HFFc6 (cell line): ENCODE results near the gene BRINP3. TPM values are rescaled to one million over a fixed set of nuclear protein-coding genes. Genes with fewer than 3 reads are reported as not detected.

Experiments used
- DNase-seq: peaks from one replicate; pipeline ENCODE4 v3.0.0-alpha.2; 2018
- H3K27ac Mint-ChIP-seq: 2 replicates; pipeline ENCODE4 v1.8.0; 2020; ENCODE audit warnings: mild to moderate bottlenecking, mixed read lengths
- H3K27me3 Mint-ChIP-seq: 2 replicates; pipeline ENCODE4 v1.8.0; 2021; ENCODE audit warnings: mild to moderate bottlenecking, moderate library complexity, mixed read lengths; ENCODE audit not compliant: insufficient read depth
- H3K36me3 Mint-ChIP-seq: 2 replicates; pipeline ENCODE4 v1.8.0; 2021; ENCODE audit warnings: low read depth, mixed read lengths
- H3K4me1 Mint-ChIP-seq: 2 replicates; pipeline ENCODE4 v1.8.0; 2020; ENCODE audit warnings: low read depth, mixed read lengths
- H3K4me3 Mint-ChIP-seq: 2 replicates; pipeline ENCODE4 v1.8.0; 2020; ENCODE audit warnings: mild to moderate bottlenecking, moderate library complexity, mixed read lengths
- H3K9me3 Mint-ChIP-seq: 2 replicates; pipeline ENCODE4 v1.8.0; 2020; ENCODE audit warnings: mild to moderate bottlenecking, mixed read lengths
- total RNA-seq, 6 experiments: library from RNA; stranded (reverse); fragmentation: NEBNext Ultra II Directional; extraction: Animal tissue kit (Norgen Biotek cat#: 25700); gene quantifications; 2 replicates in 1 of 6; 3 replicates in 5 of 6; pipeline ENCODE4 v1.2.3, GENCODE V29; 2021
- TF ChIP-seq, protein P1 (sequence below): fragments of 200-600 bp; sonication (generic); IDR thresholded peaks from 2 replicates; pipeline ENCODE4 v1.5.0; 2021; ENCODE audit warnings: antibody characterized with exemption, mild to moderate bottlenecking

BRINP3 gene
- total RNA-seq, 6 experiments from 2014 or later = not detected

DNA sequence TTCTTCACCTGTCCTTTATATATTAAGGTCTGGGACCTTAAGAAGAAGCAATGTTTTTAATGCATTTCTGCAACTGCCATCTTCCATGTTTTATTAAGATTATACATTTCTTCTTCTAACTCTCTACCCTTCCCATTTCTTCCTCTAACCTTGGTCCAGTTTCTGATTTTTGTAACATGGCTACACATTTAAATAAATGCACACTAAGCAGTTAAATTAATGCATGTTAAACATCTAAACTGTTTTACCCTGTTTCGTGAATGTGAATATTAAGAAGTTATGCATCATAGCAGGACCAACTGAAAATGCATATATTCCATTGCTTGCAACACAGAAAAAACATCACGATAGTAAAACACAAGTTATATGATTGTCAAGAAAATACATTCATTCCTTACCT, 3.7 kb downstream of the BRINP3 start:
- Mint-ChIP-seq H3K4me3 (no peak overlapping the region), H3K4me1 (no peaks in the 10 kb centered on the region; the same call in 1 of the 2 replicates), H3K36me3 (no peaks in the 10 kb centered on the region), H3K27me3 (peaks cover 8% of the 10 kb centered on the region), H3K27ac (no peak overlapping the region), H3K9me3 (peaks cover 3% of the 10 kb centered on the region; the same call in 1 of the 2 replicates)
- DNase-seq = no peak
- TF ChIP-seq, protein P1, sequence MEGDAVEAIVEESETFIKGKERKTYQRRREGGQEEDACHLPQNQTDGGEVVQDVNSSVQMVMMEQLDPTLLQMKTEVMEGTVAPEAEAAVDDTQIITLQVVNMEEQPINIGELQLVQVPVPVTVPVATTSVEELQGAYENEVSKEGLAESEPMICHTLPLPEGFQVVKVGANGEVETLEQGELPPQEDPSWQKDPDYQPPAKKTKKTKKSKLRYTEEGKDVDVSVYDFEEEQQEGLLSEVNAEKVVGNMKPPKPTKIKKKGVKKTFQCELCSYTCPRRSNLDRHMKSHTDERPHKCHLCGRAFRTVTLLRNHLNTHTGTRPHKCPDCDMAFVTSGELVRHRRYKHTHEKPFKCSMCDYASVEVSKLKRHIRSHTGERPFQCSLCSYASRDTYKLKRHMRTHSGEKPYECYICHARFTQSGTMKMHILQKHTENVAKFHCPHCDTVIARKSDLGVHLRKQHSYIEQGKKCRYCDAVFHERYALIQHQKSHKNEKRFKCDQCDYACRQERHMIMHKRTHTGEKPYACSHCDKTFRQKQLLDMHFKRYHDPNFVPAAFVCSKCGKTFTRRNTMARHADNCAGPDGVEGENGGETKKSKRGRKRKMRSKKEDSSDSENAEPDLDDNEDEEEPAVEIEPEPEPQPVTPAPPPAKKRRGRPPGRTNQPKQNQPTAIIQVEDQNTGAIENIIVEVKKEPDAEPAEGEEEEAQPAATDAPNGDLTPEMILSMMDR = no peak

DNA sequence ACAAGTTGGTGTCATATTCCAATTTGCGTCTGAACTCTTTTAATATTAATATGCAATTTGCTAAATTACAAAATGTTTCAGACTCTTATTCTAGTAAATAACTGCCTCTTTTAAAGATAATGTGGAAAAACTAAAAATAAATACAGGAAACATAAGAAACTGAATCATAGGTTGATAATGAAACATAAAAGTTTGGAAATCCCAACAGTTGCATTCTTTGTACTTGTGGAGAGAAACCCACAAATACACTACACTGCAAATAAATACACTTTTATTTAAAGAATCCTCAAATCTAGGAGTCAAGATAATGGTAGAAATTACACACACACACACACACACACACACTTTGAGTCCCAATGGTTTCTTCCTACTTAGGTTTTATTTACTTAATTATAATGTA, 5.2 kb downstream of the BRINP3 start:
- no peak overlapping the region for H3K4me3 Mint-ChIP-seq
- H3K27ac Mint-ChIP-seq = no peak overlapping the region
- H3K36me3 Mint-ChIP-seq = no peaks in the 10 kb centered on the region
- peaks cover 3% of the 10 kb centered on the region; the same call in 1 of the 2 replicates for H3K27me3 Mint-ChIP-seq
- TF ChIP-seq, protein P1 = no peak
- DNase-seq = no peak
- no peaks in the 10 kb centered on the region for H3K4me1 Mint-ChIP-seq
- H3K9me3 Mint-ChIP-seq = peaks cover 3% of the 10 kb centered on the region; the same call in 1 of the 2 replicates

- no peaks in the 10 kb centered on the region for H3K4me1 Mint-ChIP-seq
- no peak overlapping the region for H3K27ac Mint-ChIP-seq
- no peaks in the 10 kb centered on the region for H3K36me3 Mint-ChIP-seq
- peaks cover 3% of the 10 kb centered on the region; the same call in 1 of the 2 replicates for H3K27me3 Mint-ChIP-seq
- no peak for DNase-seq
- H3K9me3 Mint-ChIP-seq = peaks cover 3% of the 10 kb centered on the region; the same call in 1 of the 2 replicates
- TF ChIP-seq, protein P1 = no peak
- H3K4me3 Mint-ChIP-seq = no peak overlapping the region
Observed at GRCh38 chr1:190472042-190472441, 5.6 kb downstream of the BRINP3 start.

GRCh38 chr1:190464690-190465089, 13.0 kb downstream of the BRINP3 start:
- TF ChIP-seq, protein P1 = no peak
- Mint-ChIP-seq H3K27me3 (no peaks in the 10 kb centered on the region), H3K4me3 (no peak overlapping the region), H3K36me3 (no peaks in the 10 kb centered on the region), H3K9me3 (peaks cover 18% of the 10 kb centered on the region), H3K4me1 (no peaks in the 10 kb centered on the region), H3K27ac (no peak overlapping the region)
- DNase-seq = no peak

- Mint-ChIP-seq H3K9me3 (peaks cover 12% of the 10 kb centered on the region; the same call in 1 of the 2 replicates), H3K27me3 (no peaks in the 10 kb centered on the region), H3K4me3 (no peak overlapping the region), H3K4me1 (no peaks in the 10 kb centered on the region), H3K27ac (no peak overlapping the region), H3K36me3 (no peaks in the 10 kb centered on the region)
- DNase-seq = no peak
- TF ChIP-seq, protein P1 = no peak
Observed at GRCh38 chr1:190456129-190456528, 21.5 kb downstream of the BRINP3 start.

DNA sequence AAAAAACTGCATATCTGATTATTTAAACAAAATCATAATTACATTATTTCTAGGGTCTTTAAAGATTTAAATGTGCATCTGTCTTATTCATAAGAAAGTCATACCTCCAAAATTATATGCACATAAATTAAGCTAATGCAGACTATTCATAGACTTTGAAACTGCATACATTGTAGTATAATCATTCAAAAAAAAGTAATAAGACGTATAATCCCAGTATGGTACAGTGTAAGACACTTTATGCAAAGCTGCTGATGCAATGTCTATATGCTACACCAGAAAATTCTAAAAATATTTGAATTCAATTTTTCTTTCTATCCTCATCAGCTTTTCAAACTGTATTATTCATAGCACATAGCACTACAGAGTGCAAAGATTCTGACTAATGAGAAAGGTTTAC, 22.0 kb downstream of the BRINP3 start:
- no peak overlapping the region for H3K4me3 Mint-ChIP-seq
- no peaks in the 10 kb centered on the region for H3K4me1 Mint-ChIP-seq

More for the DNA sequence above, 22.0 kb downstream of the BRINP3 start:
- H3K27ac Mint-ChIP-seq = no peak overlapping the region
- TF ChIP-seq, protein P1 = no peak
- peaks cover 7% of the 10 kb centered on the region; the same call in 1 of the 2 replicates for H3K9me3 Mint-ChIP-seq
- no peaks in the 10 kb centered on the region for H3K36me3 Mint-ChIP-seq
- no peak for DNase-seq
- H3K27me3 Mint-ChIP-seq = no peaks in the 10 kb centered on the region
